Measurements from ENCODE around the gene ZNF384. TPM values are rescaled to one million over a fixed set of nuclear protein-coding genes. Genes with fewer than 3 reads are reported as not detected.

The ZNF384 gene
- total RNA-seq, 1 experiment from 2014 or later = 24.4 TPM

DNA sequence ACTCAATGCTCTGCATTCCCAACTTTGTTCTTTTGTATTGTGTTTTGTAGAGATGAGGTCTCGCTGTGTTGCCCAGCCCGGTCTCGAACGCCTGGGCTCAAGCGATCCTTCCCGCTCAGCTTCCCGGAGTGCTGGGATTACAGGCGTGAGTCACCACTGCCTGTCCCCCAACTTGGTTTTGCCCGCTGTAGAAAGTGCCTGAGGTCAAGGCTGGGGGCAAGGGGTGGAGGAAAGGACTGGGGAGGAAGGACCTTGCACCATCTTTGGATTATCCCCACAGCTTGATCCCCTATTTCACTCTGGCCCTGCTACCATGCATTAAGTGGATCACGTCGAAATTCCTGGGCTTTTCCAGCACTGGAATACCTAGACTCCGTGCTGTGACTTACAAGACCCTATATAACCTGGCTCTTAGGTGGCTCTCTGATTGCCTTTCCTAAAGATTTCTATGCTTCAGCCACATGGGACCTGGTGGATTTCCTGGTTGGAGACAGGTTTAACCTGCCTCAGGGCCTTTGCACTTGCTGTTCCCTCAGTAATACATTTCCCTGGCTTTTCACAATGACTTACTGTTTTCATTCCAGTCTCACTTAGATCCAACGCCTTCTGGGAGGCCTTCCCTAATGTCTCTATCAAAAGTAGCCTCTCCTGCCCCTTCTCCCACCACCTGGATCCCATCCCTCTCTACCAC is 12.0 kb upstream of the ZNF384 start:
- in situ Hi-C loops (cut with HindIII; ENCODE audit: low pct_unique_long_range_greater_than_20kb, low sequenced_read_pairs) = no loop called here
- DNase-seq (ENCODE audit: low read depth, low spot score) = no peak

DNA sequence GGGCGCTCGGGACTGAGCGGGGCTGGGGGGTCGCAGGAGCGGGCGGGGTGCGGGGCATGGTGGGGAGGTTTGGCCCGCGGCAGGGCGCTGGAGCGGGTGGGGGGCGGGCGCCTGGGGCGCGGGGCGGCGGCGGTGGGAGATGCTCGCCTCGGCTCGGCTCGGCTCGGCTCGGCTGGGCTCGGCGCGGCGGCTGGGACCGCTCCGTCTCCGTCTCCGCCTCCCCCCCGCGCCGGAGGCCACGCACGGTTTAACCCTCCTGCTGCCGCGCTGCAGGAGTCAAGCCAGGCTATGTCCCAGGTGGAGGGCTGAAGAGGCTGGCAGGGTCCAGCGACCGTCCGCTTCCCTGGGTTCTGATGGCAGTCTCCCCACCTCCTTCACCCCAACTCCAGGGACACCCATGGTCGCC is 11.5 kb upstream of the ZNF384 start, which contains the start of gene PIANP:
TSS of gene PIANP (minus strand) at position 170 of the 406 bp plus-strand sequence. CDS start 2,754 bp downstream, outside the sequence.
- in situ Hi-C loops (cut with HindIII; ENCODE audit: low pct_unique_long_range_greater_than_20kb, low sequenced_read_pairs) = no loop called here
- DNase-seq (ENCODE audit: low read depth, low spot score) = no peak

DNA sequence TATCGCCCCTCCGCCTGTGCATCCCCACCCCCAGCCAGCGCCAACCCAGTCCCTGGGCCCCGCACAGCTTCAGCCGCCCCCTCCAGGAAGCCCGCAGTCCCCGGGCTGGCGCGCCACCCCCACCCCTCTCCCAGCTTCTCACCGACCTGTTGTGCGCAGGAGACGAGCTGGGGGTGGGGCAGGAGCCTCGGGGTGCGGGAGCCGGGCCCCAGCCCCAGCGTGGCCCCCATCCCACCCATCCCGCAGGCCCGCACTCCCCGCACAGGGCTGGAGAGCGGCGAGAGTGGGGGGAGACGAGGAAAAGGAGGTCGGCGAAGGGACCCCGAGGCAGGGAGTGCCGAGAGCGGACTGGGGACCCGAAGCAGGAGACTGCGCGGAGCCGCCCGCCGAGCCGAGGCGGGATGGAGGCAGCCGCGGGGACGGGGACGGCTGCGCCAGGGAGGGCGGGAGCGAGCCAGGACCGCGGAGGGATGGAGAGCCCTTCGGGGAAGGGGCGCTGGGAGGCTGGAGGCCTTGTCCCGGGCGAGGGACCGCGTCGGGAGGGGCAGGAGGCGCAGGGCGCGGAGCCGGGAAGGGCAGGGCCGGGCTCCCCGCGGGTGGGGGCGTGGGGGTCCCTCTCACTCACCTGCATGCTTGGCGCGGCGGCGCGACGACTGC is 10.9 kb upstream of the ZNF384 start:
- DNase-seq (ENCODE audit: low read depth, low spot score) = no peak
- in situ Hi-C loops (cut with HindIII; ENCODE audit: low pct_unique_long_range_greater_than_20kb, low sequenced_read_pairs) = no loop called here

DNA sequence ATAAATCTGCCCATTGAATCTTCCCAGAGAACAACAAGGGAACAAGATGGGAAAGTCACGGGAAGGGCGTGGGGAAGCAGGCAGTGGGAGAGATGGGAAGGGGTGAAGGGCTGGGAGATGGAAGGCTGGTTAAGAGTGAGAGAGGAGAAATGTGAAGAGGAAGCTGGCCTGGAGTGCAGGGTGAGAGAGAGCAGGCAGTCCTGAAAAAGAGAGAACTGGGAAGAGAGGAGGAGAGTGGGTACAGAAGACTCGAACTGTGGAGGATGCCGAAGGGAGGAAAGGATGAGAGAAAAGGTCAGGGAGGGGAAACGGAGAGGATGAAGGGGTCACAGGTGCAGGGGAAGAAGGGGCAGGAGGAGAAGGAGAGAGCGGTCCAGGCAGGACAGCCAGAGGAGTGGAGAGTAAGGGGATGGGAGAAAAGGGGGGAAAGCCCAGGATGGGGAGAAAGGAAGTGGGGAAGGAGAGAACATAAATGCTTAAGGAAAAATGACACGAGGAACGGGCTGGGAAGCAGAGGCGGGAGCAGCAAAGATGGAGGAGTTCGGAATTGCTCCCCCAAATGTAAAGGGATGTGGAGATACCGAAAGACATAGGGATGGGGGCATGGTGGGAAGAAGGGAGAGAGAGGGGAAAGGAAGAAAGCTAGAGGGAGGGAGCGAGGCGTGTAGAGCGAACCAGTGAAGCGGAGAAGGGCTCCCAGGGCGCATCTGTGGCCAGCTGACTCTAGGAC is 10.2 kb upstream of the ZNF384 start:
- in situ Hi-C loops (cut with HindIII; ENCODE audit: low pct_unique_long_range_greater_than_20kb, low sequenced_read_pairs) = no loop called here
- no peak for DNase-seq (ENCODE audit: low read depth, low spot score)

DNA sequence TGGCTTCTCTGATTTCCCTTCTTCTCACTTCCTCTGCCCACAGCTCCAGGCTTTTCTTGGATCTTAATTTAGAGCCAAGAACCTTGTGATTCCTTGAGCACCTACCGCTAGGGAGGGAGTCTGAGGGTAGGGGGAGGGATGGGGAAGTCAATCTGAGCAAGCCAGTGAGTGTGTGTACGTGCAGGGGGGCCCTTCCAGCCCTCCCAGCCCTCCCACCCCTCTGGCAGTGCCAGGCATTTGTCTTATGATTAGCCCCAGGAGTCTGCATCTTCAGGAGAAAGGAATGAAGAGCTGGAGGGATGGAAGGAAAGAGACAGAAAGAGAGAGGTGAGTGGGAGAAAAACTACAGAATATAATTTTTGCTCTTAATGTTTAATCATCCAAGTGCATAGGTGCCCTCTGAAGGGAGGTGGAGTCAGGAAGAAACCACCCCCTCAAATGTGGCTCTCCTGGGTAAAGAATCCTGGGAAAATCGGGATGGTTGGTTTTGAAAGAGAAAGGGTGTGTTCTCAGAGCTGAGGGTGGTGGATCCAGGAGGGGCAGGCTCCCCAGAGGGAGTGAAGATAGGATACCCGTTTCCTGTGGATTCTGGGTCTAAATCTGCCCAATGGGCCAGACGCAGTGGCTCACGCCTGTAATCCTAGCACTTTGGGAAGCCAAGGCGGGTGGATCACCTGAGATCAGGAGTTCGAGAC is 9.3 kb upstream of the ZNF384 start:
- no peak for DNase-seq (ENCODE audit: low read depth, low spot score)
- in situ Hi-C loops (cut with HindIII; ENCODE audit: low pct_unique_long_range_greater_than_20kb, low sequenced_read_pairs) = no loop called here

DNA sequence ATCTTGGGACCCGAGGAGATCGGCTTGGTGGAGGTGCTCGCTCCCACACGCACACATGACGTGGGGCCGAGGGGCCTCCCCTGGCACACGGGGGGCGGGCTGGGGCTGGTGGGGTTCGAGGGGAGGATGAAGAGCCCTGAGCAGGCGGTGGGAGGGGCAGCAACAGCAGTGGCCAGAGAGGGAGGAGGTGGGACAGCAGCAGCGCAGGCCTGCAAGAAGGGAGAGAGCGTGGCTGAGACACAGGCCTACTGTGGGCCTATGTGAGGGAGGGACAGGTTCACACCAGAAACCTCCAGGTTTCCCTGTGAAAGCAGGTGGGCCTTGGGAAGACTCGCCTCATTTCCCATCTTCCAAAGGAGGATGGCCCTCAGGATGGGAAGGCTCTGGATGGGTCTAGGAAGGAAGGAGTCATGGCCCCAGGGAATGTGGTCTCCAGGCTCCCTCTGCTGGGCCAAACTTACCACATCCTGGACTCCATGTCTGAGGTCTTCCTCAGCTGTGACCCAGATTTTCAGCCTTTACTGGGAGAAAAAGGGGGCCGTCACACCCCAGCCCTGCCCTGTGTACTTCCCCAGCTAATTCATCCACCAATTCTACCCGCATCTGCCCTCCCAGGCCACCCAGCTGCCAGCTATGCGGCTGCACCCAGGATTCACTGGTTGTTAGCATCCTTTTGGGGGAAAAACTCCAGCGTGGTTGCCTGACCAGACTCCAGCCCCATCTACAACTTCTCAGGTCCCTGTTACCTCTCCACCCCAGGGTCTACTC is 8.6 kb upstream of the ZNF384 start:
- in situ Hi-C loops (cut with HindIII; ENCODE audit: low pct_unique_long_range_greater_than_20kb, low sequenced_read_pairs) = no loop called here
- DNase-seq (ENCODE audit: low read depth, low spot score) = peak; percentile 81

DNA sequence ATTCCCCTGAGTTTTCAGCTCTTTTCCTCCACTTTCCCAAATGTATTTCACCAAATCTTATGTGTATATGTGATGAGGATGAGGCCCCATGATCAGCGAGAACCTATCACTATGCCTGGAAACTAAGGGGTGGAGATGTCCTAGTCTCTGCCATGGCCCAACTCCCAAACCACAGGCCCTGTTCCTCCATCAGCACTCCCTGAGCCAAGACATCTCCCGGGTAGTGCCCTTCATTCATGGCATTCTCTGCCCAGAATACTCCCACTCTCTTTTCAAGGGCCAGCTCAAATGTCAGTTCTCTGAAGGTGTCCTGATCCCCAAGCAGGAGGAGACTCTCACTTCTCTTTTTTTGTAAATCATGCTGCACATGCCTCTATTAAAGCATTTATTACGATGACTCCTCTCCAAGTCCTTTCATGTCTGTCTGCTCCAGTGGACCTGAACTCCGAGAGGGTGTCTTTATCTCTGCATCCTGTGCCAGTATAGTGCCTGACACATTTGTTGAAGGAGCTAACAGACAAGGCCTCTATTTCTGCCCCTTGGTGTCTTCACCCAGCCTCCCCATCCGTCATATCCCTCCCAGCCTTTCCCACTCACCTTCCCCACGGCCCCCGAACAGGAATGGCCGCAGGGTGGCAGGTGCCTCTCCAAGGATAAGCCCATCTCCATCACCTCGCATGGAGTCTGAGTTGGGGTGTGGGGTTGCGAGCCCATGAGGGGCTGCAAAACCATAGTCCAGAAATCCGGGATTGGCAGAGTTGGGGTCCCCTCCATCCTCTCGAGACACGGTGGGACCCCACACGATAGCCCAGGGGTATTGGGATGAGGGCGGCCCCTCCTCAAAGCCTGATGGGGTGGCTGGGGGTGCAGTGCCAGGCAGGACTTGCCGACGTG is 7.8 kb upstream of the ZNF384 start:
- DNase-seq (ENCODE audit: low read depth, low spot score) = no peak
- in situ Hi-C loops (cut with HindIII; ENCODE audit: low pct_unique_long_range_greater_than_20kb, low sequenced_read_pairs) = no loop called here

DNA sequence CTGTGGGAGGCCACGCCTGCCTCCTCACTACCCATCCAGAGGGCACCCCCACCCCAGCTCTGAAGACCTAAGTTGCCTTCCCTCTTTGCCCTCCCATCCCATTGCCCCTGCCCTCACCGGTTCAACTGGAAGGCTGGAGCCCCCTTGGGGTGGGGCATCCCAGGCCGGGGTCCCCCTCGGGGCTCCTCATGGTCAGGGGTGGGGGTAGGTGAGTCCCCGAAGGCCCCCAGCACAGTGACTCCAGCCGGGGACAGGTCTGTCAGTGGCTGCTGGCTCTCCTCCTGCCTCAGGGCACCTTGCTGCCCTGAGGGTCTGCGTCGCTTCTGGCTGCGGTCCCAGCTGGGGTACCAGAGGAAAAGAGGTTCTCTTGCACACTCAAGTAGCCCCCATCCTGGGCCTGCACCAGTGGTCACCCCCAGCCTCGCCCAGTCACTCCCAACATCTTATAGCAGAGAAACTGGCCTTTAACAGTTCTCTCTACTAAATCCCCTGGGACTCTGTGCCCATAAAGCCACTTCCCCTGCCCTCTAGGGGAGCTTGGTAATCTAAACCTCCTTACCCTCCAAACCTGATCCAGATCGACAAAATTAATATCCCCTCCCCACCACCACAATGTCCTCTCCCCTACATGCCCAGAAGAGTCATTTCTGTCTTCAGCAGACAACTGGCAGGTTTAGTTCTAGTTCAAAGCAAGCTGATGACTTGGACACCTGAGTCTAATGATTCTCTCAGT is 6.3 kb upstream of the ZNF384 start:
- in situ Hi-C loops (cut with HindIII; ENCODE audit: low pct_unique_long_range_greater_than_20kb, low sequenced_read_pairs) = no loop called here

DNA sequence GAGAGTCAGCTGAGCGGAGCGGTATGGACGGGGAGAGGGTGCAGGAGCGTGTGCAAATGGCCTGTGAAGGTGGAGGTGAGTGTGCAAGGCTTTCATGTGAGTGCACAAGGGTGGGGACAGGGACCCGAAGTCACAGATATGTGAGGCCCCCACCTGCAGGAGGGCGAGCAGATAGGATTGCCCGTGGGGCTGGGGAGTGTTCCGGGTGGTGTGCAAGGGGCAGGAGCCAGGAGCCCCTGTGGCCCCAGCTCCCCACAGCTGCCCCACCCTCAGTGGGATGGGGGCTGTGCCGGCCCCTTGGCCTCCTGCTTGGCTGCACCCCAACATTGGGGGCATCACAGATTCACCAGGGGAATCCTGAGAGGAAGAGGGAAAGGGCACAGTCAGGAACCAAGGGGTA is 5.5 kb upstream of the ZNF384 start:
- DNase-seq (ENCODE audit: low read depth, low spot score) = no peak
- in situ Hi-C loops (cut with HindIII; ENCODE audit: low pct_unique_long_range_greater_than_20kb, low sequenced_read_pairs) = no loop called here

More for the DNA sequence above, 6.3 kb upstream of the ZNF384 start:
- no peak for DNase-seq (ENCODE audit: low read depth, low spot score)

DNA sequence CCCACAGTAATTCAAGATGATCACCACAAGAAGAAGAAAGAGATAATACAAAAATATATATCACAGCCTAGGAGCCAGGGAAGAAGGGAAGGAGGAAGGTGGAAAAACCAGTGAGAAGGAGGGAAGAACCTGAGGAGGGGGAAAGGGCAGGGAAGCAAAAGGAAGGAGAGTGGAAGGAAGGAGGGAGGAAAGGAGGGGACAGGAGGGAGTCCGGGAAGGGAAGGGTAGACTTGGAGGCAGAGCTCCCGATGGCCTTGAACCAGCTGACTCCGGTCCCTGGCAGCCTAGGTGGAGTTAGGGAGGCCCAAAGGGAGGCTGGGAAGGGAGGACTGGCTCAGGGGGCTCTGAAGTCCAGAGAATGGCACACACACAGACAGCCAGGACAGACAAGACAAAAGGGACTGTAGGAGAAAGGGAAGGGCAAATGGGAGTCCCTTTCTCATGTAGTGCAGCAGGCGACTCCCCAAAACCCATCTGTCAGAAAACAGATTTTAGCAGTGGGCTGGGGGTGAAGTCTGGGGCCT is 4.7 kb upstream of the ZNF384 start:
- in situ Hi-C loops (cut with HindIII; ENCODE audit: low pct_unique_long_range_greater_than_20kb, low sequenced_read_pairs) = no loop called here
- DNase-seq (ENCODE audit: low read depth, low spot score) = no peak

DNA sequence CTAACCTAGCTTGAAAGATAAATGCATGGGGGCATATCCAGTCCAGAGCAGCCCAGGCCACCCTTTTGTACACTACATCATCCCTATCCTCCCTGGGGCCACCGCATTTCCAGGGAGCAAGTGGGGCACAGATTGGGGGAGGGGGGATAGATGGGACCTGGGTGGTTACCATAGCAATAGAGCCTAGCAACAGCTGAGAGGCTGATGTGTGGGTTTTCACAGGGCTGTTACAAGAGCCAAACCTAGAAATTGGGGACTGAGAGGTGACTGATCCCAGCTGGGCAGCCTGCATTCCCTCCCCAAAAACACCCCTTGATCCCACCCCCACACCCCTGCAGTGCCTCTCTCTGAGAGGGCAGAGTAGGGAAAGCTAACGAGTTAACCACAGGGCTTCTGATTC is 3.7 kb upstream of the ZNF384 start:
- no peak for DNase-seq (ENCODE audit: low read depth, low spot score)
- in situ Hi-C loops (cut with HindIII; ENCODE audit: low pct_unique_long_range_greater_than_20kb, low sequenced_read_pairs) = no loop called here

DNA sequence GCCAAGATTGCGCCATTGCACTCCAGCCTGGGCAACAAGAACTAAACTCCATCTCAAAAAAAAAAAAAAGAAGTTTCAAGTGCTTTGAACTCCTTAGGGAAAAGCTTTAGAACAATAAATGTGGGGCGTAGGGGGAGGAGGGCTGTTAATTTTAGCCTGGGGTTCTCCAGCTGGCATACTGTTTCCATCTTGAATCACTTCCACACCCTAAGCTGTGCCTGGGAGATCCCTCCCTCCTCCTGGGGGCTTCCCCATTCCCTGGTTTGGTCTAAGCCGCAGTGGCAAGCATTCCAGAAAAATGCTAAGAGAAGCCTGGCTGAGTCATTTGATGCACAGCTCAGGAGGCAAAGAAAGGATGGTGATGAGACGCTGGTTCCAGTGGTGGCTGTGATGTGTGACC is 2.3 kb upstream of the ZNF384 start:
- in situ Hi-C loops (cut with HindIII; ENCODE audit: low pct_unique_long_range_greater_than_20kb, low sequenced_read_pairs) = no loop called here
- no peak for DNase-seq (ENCODE audit: low read depth, low spot score)

DNA sequence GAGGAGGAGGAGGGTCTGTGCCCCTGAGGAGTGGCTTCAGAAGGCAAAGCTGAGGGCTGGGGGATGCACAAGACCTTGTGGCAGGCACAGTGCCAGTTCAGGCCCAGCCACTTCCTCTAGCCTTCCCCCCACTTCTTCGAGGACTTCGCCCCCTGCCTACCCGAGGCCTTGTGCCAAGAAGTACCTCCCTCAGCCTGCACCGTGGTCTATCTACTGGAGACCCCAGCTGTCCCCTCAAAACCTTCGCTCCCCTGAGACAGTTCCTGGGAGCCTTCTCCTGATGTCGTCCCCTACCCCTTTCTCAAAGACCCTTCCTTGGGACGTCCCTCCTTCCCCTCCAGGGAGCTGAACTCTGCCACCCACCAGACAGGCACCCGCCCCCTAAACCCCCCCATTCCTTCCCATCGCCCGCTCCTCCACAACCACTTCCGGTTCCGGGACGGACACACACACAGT is 604 bp downstream of the ZNF384 start:
- in situ Hi-C loops (cut with HindIII; ENCODE audit: low pct_unique_long_range_greater_than_20kb, low sequenced_read_pairs) = no loop called here
- no peak for DNase-seq (ENCODE audit: low read depth, low spot score)

DNA sequence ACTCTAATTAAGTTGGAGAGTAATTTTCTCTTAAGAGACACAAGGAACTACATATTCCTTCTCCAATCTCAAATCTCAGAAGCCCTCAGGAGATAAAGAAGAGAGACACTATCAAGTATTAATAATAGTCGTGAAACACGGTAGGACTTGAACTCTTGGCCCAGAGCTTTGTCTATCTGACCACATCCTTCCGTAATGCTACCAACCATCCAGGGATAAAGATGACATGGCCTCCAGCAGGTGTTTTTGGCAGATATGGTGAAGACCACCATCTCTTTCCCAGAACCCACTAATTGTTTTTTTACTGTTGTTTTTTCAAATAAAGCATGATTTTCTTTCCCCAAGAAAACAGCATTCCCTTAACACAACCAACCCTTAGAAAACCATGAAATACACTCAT is 3.4 kb downstream of the ZNF384 start:
- DNase-seq (ENCODE audit: low read depth, low spot score) = no peak
- in situ Hi-C loops (cut with HindIII; ENCODE audit: low pct_unique_long_range_greater_than_20kb, low sequenced_read_pairs) = no loop called here

DNA sequence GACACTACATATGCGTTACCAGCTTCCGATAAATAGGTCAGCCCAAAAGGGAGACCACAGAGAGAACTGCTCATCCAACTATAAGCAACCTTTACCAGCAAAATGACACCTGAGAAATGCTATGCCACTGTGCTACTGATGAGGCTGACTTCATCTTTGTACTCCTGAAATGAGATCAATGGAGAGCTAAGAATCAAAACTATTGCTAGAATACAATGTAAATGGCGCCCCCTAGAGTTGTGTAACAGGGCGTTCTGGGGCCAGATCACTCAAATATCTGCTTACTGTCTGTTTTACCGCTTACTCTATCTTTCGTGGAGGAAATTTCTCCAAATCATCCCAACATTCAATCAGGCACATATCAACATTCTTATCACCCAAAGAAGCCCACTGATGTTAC is 4.6 kb downstream of the ZNF384 start:
- peak; percentile 65 for DNase-seq (ENCODE audit: low read depth, low spot score)
- in situ Hi-C loops (cut with HindIII; ENCODE audit: low pct_unique_long_range_greater_than_20kb, low sequenced_read_pairs) = no loop called here

DNA sequence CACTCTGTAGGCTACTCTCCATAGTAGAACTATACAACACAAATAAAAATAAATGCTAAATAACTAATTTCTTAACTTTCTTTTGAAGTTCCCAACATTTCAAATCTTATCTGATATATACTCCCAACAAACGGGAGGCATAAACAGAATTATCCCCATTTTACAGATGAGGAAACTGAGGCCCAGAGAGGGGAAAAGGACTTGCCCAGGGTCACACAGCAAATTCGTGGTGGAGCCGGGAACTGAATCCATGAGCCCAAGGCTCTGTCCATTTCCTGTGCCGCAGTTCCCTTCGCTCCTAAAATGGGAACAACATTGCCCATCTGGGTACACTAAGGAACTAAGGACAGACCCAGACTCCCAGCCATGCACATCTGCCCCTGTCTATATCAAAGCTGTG is 12.2 kb downstream of the ZNF384 start:
- DNase-seq (ENCODE audit: low read depth, low spot score) = no peak
- in situ Hi-C loops (cut with HindIII; ENCODE audit: low pct_unique_long_range_greater_than_20kb, low sequenced_read_pairs) = no loop called here
